ENCODE measurements around the gene TBC1D32. TPM values are rescaled to one million over a fixed set of nuclear protein-coding genes. Genes with fewer than 3 reads are reported as not detected.
"Not testable (repeated sequence)": the region's sequence is repeated elsewhere in the genome, so short reads cannot be mapped to it uniquely, and the experiment has no call there.

Gene TBC1D32
- total and polyA plus RNA-seq, 2 donors, result 1.4 to 62.8 TPM

DNA sequence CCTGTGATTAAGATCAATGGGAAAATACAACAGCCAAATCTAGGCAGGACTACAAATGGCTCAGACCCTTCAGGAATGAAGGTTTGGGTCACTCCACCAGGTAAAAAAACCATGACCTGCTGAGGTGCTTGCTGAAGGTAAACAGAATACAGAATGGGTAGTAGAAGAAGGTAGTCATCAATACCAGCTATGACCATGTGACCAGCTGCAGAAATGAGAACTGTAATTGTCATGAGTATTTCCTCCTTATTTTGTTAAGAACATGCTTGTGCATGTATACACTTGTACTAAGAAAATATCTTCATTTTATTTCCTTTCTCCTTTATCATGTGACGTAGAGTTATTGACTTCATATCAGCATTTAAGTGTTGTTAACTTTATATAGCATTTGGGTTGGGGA is 161.8 kb downstream of the TBC1D32 start:
- H3K27ac ChIP-seq (ENCODE audit: low read depth); H3K4me3 ChIP-seq (ENCODE audit: low read depth, low read length); H3K36me3 ChIP-seq (ENCODE audit: insufficient read depth); DNase-seq (ENCODE audit: extremely low spot score); H3K4me1 ChIP-seq (ENCODE audit: insufficient read depth): not testable (repeated sequence)
- WGBS, result 97% methylated on average over 1 of the region's 1 CpG

DNA sequence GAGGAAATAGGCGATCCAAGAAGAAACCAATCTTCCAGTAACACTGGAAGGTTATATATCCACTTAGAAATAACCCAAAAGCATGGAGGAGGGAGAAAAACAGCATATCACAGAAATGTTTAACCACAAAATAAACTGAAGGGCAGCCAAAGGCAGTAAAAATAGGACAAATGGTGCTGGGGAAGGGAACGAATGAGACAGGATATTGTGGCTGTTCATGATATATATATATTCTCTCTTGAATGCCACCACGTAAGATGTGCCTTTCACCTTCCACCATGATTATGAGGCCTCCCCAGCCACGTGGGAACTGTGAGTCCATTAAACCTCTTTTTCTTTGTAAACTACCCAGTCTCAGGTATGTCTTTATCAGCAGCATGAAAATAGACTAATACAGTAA is 162.4 kb downstream of the TBC1D32 start:
- H3K27ac ChIP-seq (ENCODE audit: low read depth), result no peak overlapping the region
- WGBS, result 90% methylated on average over 4 of the region's 4 CpGs

GRCh38 chr6:121161886-121162285 is 172.4 kb downstream of the TBC1D32 start:
- no peak overlapping the region for H3K4me3 ChIP-seq (ENCODE audit: low read depth, low read length)
- DNase-seq (ENCODE audit: extremely low spot score), result no peak
- H3K4me1 ChIP-seq (ENCODE audit: insufficient read depth), result no peaks in the 10 kb centered on the region
- H3K36me3 ChIP-seq (ENCODE audit: insufficient read depth), result peaks cover 2% of the 10 kb centered on the region
- H3K27ac ChIP-seq (ENCODE audit: low read depth), result no peak overlapping the region

More for the DNA sequence above, 162.4 kb downstream of the TBC1D32 start:
- no peak for DNase-seq (ENCODE audit: extremely low spot score)
- Histone ChIP-seq H3K4me3 (ENCODE audit: low read depth, low read length) (no peak overlapping the region), H3K36me3 (ENCODE audit: insufficient read depth) (no peaks in the 10 kb centered on the region), H3K4me1 (ENCODE audit: insufficient read depth) (no peaks in the 10 kb centered on the region)

DNA sequence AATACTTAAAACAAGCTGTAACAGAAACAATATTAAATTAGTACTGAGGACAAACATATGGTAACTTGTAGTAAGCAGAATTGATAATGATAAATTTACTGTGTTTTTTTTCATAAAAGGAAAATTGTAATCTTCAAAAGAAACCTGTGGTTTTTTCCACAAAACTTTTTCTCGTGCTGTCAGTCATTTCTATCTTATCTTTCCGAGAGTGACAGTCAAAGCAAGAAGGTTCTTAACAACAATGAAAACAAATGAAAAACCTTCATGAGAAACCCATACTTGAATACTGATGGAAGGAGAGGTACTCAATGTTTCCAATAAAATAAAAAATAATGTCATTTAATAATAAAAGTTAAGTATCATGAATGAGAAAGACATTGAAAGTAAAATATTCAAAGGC is 174.0 kb downstream of the TBC1D32 start:
- H3K4me1 ChIP-seq (ENCODE audit: insufficient read depth), result no peaks in the 10 kb centered on the region
- no peak overlapping the region for H3K27ac ChIP-seq (ENCODE audit: low read depth)
- 93% methylated on average over 2 of the region's 2 CpGs for WGBS
- peaks cover 2% of the 10 kb centered on the region for H3K36me3 ChIP-seq (ENCODE audit: insufficient read depth)
- H3K4me3 ChIP-seq (ENCODE audit: low read depth, low read length), result no peak overlapping the region
- DNase-seq (ENCODE audit: extremely low spot score), result no peak

GRCh38 chr6:121158891-121159290 is 175.4 kb downstream of the TBC1D32 start:
- H3K4me3 ChIP-seq (ENCODE audit: low read depth, low read length), result no peak overlapping the region
- H3K36me3 ChIP-seq (ENCODE audit: insufficient read depth), result peaks cover 2% of the 10 kb centered on the region
- H3K27ac ChIP-seq (ENCODE audit: low read depth), result no peak overlapping the region
- no peak for DNase-seq (ENCODE audit: extremely low spot score)
- H3K4me1 ChIP-seq (ENCODE audit: insufficient read depth), result no peaks in the 10 kb centered on the region

- no peaks in the 10 kb centered on the region for H3K4me1 ChIP-seq (ENCODE audit: insufficient read depth)
- H3K27ac ChIP-seq (ENCODE audit: low read depth), result no peak overlapping the region
- H3K4me3 ChIP-seq (ENCODE audit: low read depth, low read length), result no peak overlapping the region
- H3K36me3 ChIP-seq (ENCODE audit: insufficient read depth), result peaks cover 2% of the 10 kb centered on the region
- DNase-seq (ENCODE audit: extremely low spot score), result no peak
Measured at GRCh38 chr6:121158438-121158837, 175.8 kb downstream of the TBC1D32 start.

- Histone ChIP-seq H3K4me1 (ENCODE audit: insufficient read depth) (no peaks in the 10 kb centered on the region), H3K36me3 (ENCODE audit: insufficient read depth) (peaks cover 2% of the 10 kb centered on the region), H3K4me3 (ENCODE audit: low read depth, low read length) (no peak overlapping the region), H3K27ac (ENCODE audit: low read depth) (no peak overlapping the region)
- no peak for DNase-seq (ENCODE audit: extremely low spot score)
- WGBS, result 97% methylated on average over 1 of the region's 1 CpG
Measured at GRCh38 chr6:121157906-121158305, 176.4 kb downstream of the TBC1D32 start.

- DNase-seq (ENCODE audit: extremely low spot score), result no peak
- H3K4me1 ChIP-seq (ENCODE audit: insufficient read depth), result no peaks in the 10 kb centered on the region
- H3K27ac ChIP-seq (ENCODE audit: low read depth), result no peak overlapping the region
- H3K4me3 ChIP-seq (ENCODE audit: low read depth, low read length), result no peak overlapping the region
- 92% methylated on average over 2 of the region's 2 CpGs for WGBS
- H3K36me3 ChIP-seq (ENCODE audit: insufficient read depth), result peaks cover 1% of the 10 kb centered on the region
Measured at GRCh38 chr6:121143476-121143875, 190.8 kb downstream of the TBC1D32 start.

GRCh38 chr6:121142093-121142492 is 192.2 kb downstream of the TBC1D32 start:
- Histone ChIP-seq H3K27ac (ENCODE audit: low read depth) (no peak overlapping the region), H3K4me1 (ENCODE audit: insufficient read depth) (no peaks in the 10 kb centered on the region), H3K4me3 (ENCODE audit: low read depth, low read length) (no peak overlapping the region), H3K36me3 (ENCODE audit: insufficient read depth) (peaks cover 1% of the 10 kb centered on the region)
- WGBS, result 97% methylated on average over 6 of the region's 6 CpGs
- no peak for DNase-seq (ENCODE audit: extremely low spot score)

GRCh38 chr6:121135425-121135824 is 198.9 kb downstream of the TBC1D32 start:
- Histone ChIP-seq H3K36me3 (ENCODE audit: insufficient read depth) (no peaks in the 10 kb centered on the region), H3K4me1 (ENCODE audit: insufficient read depth) (no peaks in the 10 kb centered on the region), H3K27ac (ENCODE audit: low read depth) (no peak overlapping the region), H3K4me3 (ENCODE audit: low read depth, low read length) (no peak overlapping the region)
- no peak for DNase-seq (ENCODE audit: extremely low spot score)

DNA sequence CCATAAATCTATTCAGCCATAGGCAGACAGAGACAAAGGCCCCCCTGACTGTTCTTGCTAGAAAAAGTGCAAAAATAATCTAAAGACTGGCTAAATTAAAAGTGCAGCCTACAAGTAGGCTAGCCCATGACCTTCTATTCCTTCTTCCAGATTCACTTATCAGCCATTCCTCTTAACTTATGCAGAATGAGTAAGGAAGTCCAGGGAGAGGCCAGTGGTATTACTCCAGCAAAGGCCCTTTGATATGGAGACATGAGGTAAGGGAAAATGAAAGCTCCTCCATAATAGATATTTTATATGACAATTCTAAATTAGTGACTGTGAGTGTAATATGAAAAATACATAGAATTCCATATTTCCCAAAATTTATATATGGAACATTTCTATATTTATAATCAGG is 199.4 kb downstream of the TBC1D32 start:
- no peak for DNase-seq (ENCODE audit: extremely low spot score)
- Histone ChIP-seq H3K4me1 (ENCODE audit: insufficient read depth) (no peaks in the 10 kb centered on the region), H3K4me3 (ENCODE audit: low read depth, low read length) (no peak overlapping the region), H3K36me3 (ENCODE audit: insufficient read depth) (no peaks in the 10 kb centered on the region), H3K27ac (ENCODE audit: low read depth) (no peak overlapping the region)

GRCh38 chr6:121124600-121124999 is 209.7 kb downstream of the TBC1D32 start:
- no peak for DNase-seq (ENCODE audit: extremely low spot score)
- Histone ChIP-seq H3K4me1 (ENCODE audit: insufficient read depth) (no peaks in the 10 kb centered on the region), H3K36me3 (ENCODE audit: insufficient read depth) (peaks cover 2% of the 10 kb centered on the region)

GRCh38 chr6:121112356-121112755 is 221.9 kb downstream of the TBC1D32 start:
- Histone ChIP-seq H3K4me1 (ENCODE audit: insufficient read depth) (no peaks in the 10 kb centered on the region), H3K27ac (ENCODE audit: low read depth) (no peak overlapping the region), H3K4me3 (ENCODE audit: low read depth, low read length) (no peak overlapping the region), H3K36me3 (ENCODE audit: insufficient read depth) (peaks cover 1% of the 10 kb centered on the region)
- DNase-seq (ENCODE audit: extremely low spot score), result no peak

More at GRCh38 chr6:121124600-121124999, 209.7 kb downstream of the TBC1D32 start:
- H3K4me3 ChIP-seq (ENCODE audit: low read depth, low read length), result no peak overlapping the region
- no peak overlapping the region for H3K27ac ChIP-seq (ENCODE audit: low read depth)

DNA sequence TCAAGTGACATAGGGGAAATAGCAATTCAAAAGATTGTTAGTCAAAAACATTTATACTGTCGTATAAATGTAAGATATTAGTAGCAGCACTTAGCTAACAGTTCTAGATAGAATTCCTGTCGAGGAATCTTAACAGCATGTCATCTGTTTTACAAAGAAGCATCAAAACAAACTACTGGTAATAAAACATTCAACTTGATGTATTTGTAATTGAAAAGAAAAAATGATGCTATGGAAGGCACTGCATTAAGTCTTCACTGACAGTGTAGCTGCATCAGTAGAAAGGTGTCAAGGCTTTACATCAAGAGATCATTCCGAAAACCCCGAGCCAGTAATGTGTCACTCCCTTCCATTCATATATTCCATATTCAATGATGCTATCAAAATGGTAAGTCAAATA is 223.5 kb downstream of the TBC1D32 start:
- WGBS, result 92% methylated on average over 4 of the region's 4 CpGs
- Histone ChIP-seq H3K4me3 (ENCODE audit: low read depth, low read length) (no peak overlapping the region), H3K36me3 (ENCODE audit: insufficient read depth) (peaks cover 1% of the 10 kb centered on the region), H3K4me1 (ENCODE audit: insufficient read depth) (no peaks in the 10 kb centered on the region), H3K27ac (ENCODE audit: low read depth) (no peak overlapping the region)
- DNase-seq (ENCODE audit: extremely low spot score), result no peak

DNA sequence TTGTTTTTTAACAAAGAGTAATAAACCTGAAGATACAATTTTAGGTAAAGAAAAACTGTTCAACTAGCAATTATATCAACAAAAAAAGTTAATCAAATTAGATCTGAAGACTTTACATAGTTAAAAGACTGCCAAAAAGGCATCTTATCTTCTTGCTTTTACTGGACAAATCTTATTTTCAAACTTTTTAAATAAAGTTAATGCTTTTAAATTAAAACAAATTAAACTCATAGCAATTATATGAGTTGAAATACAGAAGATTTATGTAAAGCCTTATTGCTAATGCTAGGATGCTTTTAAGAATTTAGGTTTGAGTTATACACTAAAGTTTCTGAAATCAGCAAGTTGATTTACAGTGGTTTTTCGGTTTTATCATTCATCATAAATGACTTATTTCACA is 227.3 kb downstream of the TBC1D32 start:
- WGBS, result 83% methylated on average over 1 of the region's 1 CpG
- no peaks in the 10 kb centered on the region for H3K4me1 ChIP-seq (ENCODE audit: insufficient read depth)
- H3K4me3 ChIP-seq (ENCODE audit: low read depth, low read length), result no peak overlapping the region
- no peaks in the 10 kb centered on the region for H3K36me3 ChIP-seq (ENCODE audit: insufficient read depth)
- no peak for DNase-seq (ENCODE audit: extremely low spot score)
- no peak overlapping the region for H3K27ac ChIP-seq (ENCODE audit: low read depth)

Measured in urinary bladder (tissue), 4 donors.